Measurements from ENCODE around the gene DEF6.

Gene DEF6

DNA sequence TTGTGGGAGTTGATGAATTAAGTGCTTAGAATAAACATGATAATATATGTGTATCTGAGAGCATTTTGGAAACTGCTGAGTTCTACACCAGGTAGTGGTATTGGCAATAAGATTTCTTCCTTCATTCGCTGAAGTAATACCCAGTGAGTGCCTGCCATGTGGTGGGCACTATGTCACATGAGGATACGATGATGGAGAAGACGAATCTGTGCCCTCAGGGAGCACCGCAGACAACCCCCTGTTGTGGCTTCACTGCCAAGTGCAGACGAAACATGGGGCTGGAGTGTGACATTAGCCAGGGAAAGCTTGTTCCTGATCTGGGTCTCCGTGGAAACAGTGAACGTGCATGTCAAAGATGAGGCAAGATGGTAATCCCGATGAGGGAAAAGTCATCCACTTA is 30.2 kb upstream of the DEF6 start:
- H3K36me3 Mint-ChIP-seq (ENCODE audit: low read depth), result peaks cover 2% of the 10 kb centered on the region
- no peaks in the 10 kb centered on the region for H3K27me3 Mint-ChIP-seq (ENCODE audit: low read depth)
- H3K27ac Mint-ChIP-seq, result no peak overlapping the region
- H3K4me3 Mint-ChIP-seq, result no peak overlapping the region
- H3K9me3 Mint-ChIP-seq, result no peaks in the 10 kb centered on the region
- H3K4me1 Mint-ChIP-seq (ENCODE audit: low read depth), result peaks cover 17% of the 10 kb centered on the region

DNA sequence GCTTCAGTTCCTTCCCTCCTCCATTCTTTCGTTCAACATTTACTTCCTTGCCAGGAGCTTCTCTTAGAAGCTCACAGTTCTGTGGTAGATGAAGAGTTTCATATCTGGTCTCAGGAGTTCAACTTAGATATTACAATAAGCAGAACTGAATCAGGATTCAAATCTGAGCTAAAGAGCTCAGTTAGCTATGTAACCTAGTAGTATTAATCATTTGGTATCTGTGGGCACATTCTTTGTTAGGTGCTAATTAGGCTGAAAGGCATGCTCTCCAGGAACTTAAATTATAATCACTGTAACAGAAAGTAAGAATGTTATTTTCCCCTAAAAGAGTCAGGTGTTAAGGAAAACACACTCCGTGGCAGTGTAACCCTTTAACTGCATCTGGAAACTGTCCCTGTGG is 29.7 kb upstream of the DEF6 start:
- Mint-ChIP-seq H3K27me3 (ENCODE audit: low read depth) (no peaks in the 10 kb centered on the region), H3K27ac (no peak overlapping the region), H3K4me3 (no peak overlapping the region), H3K36me3 (ENCODE audit: low read depth) (peaks cover 2% of the 10 kb centered on the region), H3K4me1 (ENCODE audit: low read depth) (peaks cover 13% of the 10 kb centered on the region), H3K9me3 (no peaks in the 10 kb centered on the region)

DNA sequence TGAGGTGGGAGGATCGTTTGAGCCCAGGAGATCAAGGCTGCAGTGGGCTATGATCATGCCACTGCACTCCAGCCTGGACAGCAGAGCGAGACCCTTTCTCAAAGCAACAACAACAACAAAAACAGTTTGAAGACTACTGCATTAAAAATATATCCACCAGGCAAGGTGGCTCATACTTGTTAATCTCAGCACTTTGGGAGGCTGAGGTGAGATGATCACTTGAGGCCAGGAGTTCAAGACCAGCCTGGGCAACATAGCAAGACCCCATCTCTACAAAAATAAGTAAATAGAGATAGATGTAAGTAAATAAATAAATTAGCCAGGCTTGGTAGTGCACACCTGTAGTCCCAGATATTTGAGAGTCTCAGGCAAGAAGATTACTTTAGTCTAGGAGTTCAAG is 25.6 kb upstream of the DEF6 start:
- Mint-ChIP-seq H3K27me3 (ENCODE audit: low read depth) (no peaks in the 10 kb centered on the region), H3K4me3 (no peak overlapping the region), H3K27ac (no peak overlapping the region), H3K4me1 (ENCODE audit: low read depth) (peaks cover 2% of the 10 kb centered on the region), H3K36me3 (ENCODE audit: low read depth) (no peaks in the 10 kb centered on the region), H3K9me3 (no peaks in the 10 kb centered on the region)

DNA sequence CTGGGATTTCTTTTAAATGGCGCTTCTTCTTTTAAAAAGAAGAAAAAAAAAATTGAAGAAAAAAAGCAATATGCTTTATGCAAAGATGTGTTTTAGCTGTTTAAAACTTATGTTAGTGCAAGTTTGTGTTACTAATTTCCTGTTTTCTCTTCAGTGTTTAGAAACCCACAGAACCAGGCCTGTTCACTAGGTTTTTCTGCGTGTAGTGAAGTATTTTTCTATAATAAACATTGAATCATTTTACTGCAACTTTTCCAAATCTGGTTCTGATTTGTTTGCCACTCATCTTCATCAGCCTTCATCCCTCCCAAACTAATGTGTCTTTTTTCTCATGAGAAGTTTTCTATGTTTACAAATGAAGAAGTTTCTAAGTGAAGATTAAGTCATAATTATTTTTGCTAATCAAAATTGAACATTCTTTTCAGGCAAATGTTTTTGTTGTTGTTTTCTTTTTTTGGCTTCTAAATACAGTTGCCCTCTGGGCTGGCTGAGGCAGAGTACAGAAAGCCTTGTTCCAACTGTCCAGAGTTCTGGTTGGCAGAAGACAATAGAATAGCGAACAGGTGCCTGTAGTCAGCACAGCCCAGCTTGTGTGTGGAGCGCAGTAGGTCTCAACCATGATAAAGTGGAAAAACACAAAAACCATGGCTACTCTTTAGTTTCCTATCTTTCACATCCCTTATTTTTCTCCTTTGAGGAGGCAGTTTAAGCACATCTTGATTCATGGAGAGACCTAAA is 23.6 kb upstream of the DEF6 start:
- Mint-ChIP-seq H3K9me3 (no peaks in the 10 kb centered on the region), H3K36me3 (ENCODE audit: low read depth) (no peaks in the 10 kb centered on the region), H3K4me1 (ENCODE audit: low read depth) (peaks cover 2% of the 10 kb centered on the region), H3K27me3 (ENCODE audit: low read depth) (no peaks in the 10 kb centered on the region), H3K27ac (no peak overlapping the region), H3K4me3 (no peak overlapping the region)

DNA sequence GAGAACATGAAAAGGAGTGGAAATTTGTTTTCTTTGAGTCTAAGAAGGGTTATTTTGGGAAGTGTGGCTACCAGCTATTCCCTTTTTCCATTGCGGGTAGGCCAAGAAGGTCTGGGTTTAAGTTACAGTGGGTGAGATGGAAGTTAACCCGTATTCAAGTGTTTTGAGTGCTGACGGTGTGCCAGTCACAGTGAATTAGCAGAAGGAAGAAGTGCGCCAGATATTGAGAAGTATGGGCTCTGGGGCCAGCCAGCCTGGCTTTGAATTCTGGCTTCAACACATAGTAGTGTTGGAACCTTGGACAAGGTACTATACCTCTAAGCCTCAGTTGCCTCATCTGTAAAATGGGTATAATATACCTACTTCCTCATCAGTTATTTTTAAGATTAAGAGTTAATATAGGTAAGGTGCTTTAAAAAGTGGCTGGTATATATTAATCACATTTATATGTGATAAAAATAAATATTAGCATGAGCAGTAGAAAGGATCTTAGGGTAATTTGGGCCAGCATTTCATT is 21.8 kb upstream of the DEF6 start:
- Mint-ChIP-seq H3K4me1 (ENCODE audit: low read depth) (peaks cover 2% of the 10 kb centered on the region), H3K27ac (no peak overlapping the region), H3K27me3 (ENCODE audit: low read depth) (no peaks in the 10 kb centered on the region), H3K9me3 (no peaks in the 10 kb centered on the region), H3K36me3 (ENCODE audit: low read depth) (no peaks in the 10 kb centered on the region), H3K4me3 (no peak overlapping the region)

DNA sequence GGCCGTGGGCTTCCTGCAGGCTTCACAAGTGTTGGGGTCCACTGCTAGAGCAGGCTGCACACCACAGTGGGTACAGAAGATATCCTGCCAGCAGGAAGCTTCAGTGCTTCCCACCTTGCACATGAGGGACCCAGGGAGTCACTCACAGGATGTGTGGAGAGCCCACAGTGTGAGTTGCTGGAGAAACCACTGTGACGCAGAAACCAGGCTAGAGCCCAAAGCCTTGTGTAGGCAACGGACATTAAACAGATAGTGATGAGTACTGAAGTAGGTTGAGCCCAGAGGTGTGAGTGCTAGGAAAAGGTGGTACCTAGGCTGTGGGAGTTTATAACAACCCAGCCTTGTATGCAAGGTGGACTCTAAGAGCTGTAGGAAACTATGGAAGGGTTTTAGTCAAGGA is 18.9 kb upstream of the DEF6 start:
- Mint-ChIP-seq H3K27ac (no peak overlapping the region), H3K9me3 (no peaks in the 10 kb centered on the region), H3K4me1 (ENCODE audit: low read depth) (peaks cover 2% of the 10 kb centered on the region), H3K4me3 (no peak overlapping the region), H3K36me3 (ENCODE audit: low read depth) (peaks cover 13% of the 10 kb centered on the region), H3K27me3 (ENCODE audit: low read depth) (no peaks in the 10 kb centered on the region)

DNA sequence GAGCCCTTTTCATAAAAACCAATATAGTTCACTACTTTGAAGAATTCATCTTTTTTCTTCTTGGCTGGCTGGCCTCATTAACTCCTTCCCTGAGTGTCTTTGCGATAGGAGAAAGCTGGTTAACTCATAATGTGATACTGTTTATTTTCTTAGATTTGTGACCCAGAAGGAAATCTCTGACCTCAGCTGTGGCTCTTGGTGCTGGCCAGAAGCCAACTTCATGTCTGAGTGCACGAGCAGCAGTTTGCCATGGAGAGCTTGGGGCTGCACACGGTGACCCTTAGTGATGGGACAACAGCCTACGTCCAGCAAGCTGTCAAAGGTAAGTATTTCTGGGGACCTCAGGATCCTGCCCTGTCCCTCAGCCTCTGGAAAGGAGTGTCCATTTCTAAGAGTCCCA is 16.7 kb upstream of the DEF6 start:
- no peaks in the 10 kb centered on the region for H3K9me3 Mint-ChIP-seq
- no peaks in the 10 kb centered on the region for H3K4me1 Mint-ChIP-seq (ENCODE audit: low read depth)
- no peak overlapping the region for H3K4me3 Mint-ChIP-seq
- peaks cover 20% of the 10 kb centered on the region for H3K36me3 Mint-ChIP-seq (ENCODE audit: low read depth)
- no peaks in the 10 kb centered on the region for H3K27me3 Mint-ChIP-seq (ENCODE audit: low read depth)
- no peak overlapping the region for H3K27ac Mint-ChIP-seq

DNA sequence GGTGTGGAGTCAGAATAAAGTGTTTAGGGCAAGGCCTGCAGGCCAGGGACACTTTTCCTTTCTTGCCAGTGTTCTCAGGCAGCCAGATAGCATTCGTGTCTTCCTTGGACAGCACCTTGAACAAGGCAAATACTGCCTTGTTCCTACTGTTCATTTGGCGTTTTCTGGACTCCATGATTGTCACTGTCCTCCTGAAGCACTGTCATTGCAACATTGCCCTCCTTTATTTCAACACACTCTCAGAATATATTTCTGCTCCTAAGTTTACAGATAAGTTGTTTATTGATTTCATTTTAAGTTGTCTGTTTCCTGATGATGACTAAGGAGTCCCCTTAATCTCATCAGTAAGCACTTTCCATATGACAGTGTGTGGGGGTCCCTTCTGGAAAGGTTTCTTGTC is 15.1 kb upstream of the DEF6 start:
- no peaks in the 10 kb centered on the region for H3K4me1 Mint-ChIP-seq (ENCODE audit: low read depth)
- no peak overlapping the region for H3K27ac Mint-ChIP-seq
- no peak overlapping the region for H3K4me3 Mint-ChIP-seq
- no peaks in the 10 kb centered on the region for H3K27me3 Mint-ChIP-seq (ENCODE audit: low read depth)
- H3K9me3 Mint-ChIP-seq, result no peaks in the 10 kb centered on the region
- peaks cover 32% of the 10 kb centered on the region for H3K36me3 Mint-ChIP-seq (ENCODE audit: low read depth)

DNA sequence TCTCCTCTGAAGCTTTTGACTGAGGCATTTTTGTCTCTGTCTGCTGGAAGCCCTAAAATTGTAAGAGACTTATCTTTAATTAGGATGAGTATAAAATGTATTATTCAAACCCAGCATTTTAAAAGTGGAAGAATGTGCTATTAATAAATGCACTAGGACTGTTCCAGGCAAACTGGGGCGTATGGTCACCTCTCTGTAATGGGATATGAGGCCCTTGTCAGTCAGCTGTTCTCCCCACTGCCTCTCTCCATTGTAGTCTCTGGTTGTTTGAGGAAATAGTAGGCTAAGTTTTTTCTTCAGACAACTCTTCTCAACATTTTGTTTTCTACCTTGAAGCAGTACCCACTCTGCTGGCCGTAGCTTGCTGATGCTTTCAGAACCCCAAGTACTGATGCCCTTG is 14.3 kb upstream of the DEF6 start:
- Mint-ChIP-seq H3K9me3 (no peaks in the 10 kb centered on the region), H3K27ac (no peak overlapping the region), H3K36me3 (ENCODE audit: low read depth) (peaks cover 34% of the 10 kb centered on the region), H3K4me3 (no peak overlapping the region), H3K27me3 (ENCODE audit: low read depth) (no peaks in the 10 kb centered on the region), H3K4me1 (ENCODE audit: low read depth) (no peaks in the 10 kb centered on the region)

DNA sequence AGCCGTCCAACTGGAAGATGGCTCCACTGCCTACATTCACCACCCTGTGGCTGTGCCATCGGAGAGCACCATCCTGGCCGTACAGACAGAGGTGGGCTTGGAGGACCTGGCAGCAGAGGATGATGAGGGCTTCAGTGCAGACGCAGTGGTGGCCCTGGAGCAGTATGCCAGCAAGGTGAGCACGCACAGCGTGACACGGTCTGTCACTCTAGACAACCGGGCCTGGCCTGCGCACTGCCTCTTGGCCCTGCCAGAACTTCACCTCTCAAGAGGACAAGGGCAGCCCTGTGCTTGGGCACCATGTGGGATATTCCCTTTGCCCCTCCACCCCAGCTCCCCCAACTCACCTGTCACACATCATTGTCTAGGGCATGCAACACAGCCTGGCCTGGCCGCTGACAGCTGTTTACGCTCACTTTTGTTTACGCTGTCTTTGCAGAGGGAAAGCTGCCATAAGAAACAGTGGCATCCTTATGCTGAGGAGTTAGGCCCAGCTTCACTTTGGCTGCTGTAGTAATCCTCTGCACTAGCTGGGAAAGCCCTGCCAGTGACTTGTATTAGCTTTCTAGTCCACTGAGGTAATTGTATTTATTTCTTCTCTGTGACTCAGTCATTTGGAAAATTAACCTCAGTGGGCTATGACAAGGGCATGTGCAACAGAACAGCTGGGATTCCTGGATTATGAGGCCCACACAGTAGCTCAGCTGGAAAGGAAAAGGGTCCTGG is 9.8 kb upstream of the DEF6 start:
- Mint-ChIP-seq H3K4me3 (no peak overlapping the region), H3K36me3 (ENCODE audit: low read depth) (peaks cover 35% of the 10 kb centered on the region), H3K27ac (no peak overlapping the region), H3K27me3 (ENCODE audit: low read depth) (no peaks in the 10 kb centered on the region), H3K4me1 (ENCODE audit: low read depth) (no peaks in the 10 kb centered on the region), H3K9me3 (no peaks in the 10 kb centered on the region)

DNA sequence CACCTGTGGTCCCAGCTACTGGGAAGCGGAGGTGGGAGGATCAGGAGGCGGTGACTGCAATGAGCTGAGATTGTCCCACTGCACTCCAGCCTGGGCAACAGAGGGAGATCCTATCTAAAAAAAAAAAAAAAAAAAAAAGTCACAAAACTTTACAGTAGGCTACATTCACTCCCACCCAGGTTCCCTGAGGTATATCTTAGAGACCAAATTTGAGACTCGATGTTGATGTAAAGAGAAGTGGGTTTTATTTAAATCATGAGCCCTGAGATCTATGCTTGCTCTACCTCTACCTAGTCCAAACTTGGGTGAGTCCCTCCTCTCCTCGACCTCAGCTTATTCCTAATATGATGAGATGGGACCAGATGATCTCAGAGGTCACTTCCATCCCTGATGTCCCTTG is 8.8 kb upstream of the DEF6 start:
- Mint-ChIP-seq H3K9me3 (no peaks in the 10 kb centered on the region), H3K27ac (no peak overlapping the region), H3K36me3 (ENCODE audit: low read depth) (peaks cover 32% of the 10 kb centered on the region), H3K4me1 (ENCODE audit: low read depth) (no peaks in the 10 kb centered on the region), H3K4me3 (no peak overlapping the region), H3K27me3 (ENCODE audit: low read depth) (no peaks in the 10 kb centered on the region)

DNA sequence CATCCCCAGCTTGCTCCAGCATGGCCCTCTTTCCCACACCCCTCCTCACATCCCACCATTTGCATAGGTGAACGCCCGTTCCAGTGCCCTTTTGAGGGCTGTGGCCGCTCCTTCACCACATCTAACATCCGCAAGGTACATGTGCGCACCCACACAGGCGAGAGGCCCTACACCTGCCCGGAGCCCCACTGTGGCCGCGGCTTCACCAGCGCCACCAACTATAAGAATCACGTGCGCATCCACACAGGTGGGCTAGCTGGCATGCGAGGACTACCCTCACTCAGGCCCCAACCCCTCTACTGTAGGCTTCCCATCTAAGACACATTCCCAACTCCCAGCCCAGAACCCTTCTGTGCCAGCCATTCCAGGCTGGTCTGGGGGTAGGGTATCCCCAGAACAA is 6.1 kb upstream of the DEF6 start:
- Mint-ChIP-seq H3K36me3 (ENCODE audit: low read depth) (peaks cover 29% of the 10 kb centered on the region), H3K4me1 (ENCODE audit: low read depth) (peaks cover 4% of the 10 kb centered on the region), H3K4me3 (no peak overlapping the region), H3K27me3 (ENCODE audit: low read depth) (no peaks in the 10 kb centered on the region), H3K27ac (no peak overlapping the region), H3K9me3 (no peaks in the 10 kb centered on the region)

DNA sequence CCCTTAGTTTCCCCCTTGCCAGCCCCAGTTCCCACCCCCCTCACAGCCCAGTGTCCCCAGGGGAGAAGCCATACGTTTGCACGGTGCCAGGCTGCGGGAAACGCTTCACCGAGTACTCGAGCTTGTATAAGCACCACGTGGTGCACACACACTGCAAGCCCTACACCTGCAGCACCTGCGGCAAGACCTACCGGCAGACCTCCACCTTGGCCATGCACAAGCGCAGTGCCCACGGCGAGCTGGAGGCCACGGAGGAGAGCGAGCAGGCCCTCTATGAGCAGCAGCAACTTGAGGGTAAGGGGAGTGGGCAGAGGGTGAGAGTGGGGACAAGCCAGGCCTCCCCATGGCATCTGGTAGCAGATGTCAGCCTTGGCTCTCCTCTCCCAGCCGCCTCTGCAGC is 5.1 kb upstream of the DEF6 start:
- Mint-ChIP-seq H3K27ac (no peak overlapping the region), H3K27me3 (ENCODE audit: low read depth) (no peaks in the 10 kb centered on the region), H3K4me1 (ENCODE audit: low read depth) (peaks cover 10% of the 10 kb centered on the region), H3K36me3 (ENCODE audit: low read depth) (peaks cover 21% of the 10 kb centered on the region), H3K4me3 (no peak overlapping the region), H3K9me3 (no peaks in the 10 kb centered on the region)

DNA sequence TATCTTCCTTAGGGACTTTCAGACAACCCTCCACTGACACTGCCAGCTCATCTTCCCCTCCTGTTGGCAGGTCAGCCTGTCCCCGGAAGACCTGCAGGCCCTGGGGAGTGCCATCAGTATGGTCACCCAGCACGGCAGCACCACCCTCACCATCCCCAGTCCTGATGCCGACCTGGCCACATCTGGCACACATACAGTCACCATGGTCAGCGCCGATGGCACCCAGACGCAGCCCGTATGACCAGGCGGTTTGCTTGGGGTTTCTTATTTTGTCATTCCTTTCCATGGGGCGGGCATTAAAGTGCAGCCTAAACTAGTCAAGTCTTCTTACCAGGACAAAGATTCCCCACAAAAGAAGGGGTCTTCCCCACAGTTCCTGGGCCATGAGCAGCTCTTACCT is 3.9 kb upstream of the DEF6 start:
- Mint-ChIP-seq H3K27ac (no peak overlapping the region), H3K27me3 (ENCODE audit: low read depth) (no peaks in the 10 kb centered on the region), H3K4me1 (ENCODE audit: low read depth) (peaks cover 12% of the 10 kb centered on the region), H3K9me3 (no peaks in the 10 kb centered on the region), H3K36me3 (ENCODE audit: low read depth) (peaks cover 21% of the 10 kb centered on the region), H3K4me3 (no peak overlapping the region)

DNA sequence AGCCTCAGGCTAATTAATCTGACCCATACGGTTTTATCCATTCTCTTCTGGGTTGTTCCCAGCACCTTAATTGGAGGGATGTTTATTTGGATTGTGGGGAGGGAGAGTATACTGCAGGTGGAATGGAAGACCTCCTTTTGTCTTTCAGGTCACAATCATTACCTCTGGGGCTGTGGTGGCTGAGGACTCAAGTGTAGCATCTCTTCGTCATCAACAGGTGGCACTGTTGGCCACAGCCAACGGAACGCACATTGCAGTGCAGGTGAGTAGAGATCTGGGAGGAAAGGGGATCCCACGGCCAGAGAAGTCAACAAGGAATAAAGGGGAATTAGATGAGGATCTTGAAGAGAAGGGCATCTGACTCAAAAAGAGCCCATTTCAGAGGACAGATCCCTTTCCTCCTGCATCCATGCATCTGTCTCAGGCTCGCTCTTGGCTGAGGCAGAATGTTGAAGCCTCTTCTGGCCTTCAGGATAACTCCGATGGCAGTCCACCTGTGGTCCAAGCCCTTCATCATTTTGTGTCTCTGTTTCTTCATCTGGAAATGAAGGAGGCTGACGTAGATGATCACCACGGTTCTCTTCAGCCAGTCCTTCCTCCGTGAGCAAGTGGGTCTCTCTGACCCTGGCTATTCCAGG is 3.2 kb upstream of the DEF6 start:
- H3K4me1 Mint-ChIP-seq (ENCODE audit: low read depth), result peaks cover 19% of the 10 kb centered on the region
- no peak overlapping the region for H3K27ac Mint-ChIP-seq
- peaks cover 22% of the 10 kb centered on the region for H3K36me3 Mint-ChIP-seq (ENCODE audit: low read depth)
- H3K9me3 Mint-ChIP-seq, result no peaks in the 10 kb centered on the region
- no peak overlapping the region for H3K4me3 Mint-ChIP-seq
- H3K27me3 Mint-ChIP-seq (ENCODE audit: low read depth), result no peaks in the 10 kb centered on the region
